Ascending aorta (tissue), 2 donors: ENCODE data around the gene MINDY1. TPM values are rescaled to one million over a fixed set of nuclear protein-coding genes. Genes with fewer than 3 reads are reported as not detected.
A peak's percentile ranks its signal among the peaks of the same experiment; 100 is the strongest.

Experiments
- DNase-seq, 2 donors: peaks; one replicate each; pipeline ENCODE4 v3.0.0-alpha.2; 2019; ENCODE audit warnings: low spot score in 2 of 2
- H3K27ac ChIP-seq, 2 donors: fragments of 200-600 bp; sonication (generic); one replicate each; pipeline ENCODE4 v1.5.1; 2016 to 2017; ENCODE audit warnings: mild to moderate bottlenecking in 1 of 2
- H3K27me3 ChIP-seq: fragments of 200-600 bp; sonication (generic); one replicate; pipeline ENCODE4 v1.5.1; 2017
- H3K36me3 ChIP-seq, 2 donors: fragments of 200-600 bp; sonication (generic); one replicate each; pipeline ENCODE4 v1.5.1; 2016
- H3K4me1 ChIP-seq, 2 donors: fragments of 200-600 bp; sonication (generic); one replicate each; pipeline ENCODE4 v1.5.1; 2016 to 2017; ENCODE audit warnings: mild to moderate bottlenecking in 1 of 2
- H3K4me3 ChIP-seq, 2 donors: fragments of 200-600 bp; sonication (generic); one replicate each; pipeline ENCODE4 v1.5.1; 2016 to 2017; ENCODE audit warnings: mild to moderate bottlenecking in 1 of 2
- H3K9me3 ChIP-seq, 2 donors: fragments of 200-600 bp; sonication (generic); one replicate each; pipeline ENCODE4 v1.5.1; 2016
- CTCF ChIP-seq, 3 experiments: fragments of 200-600 bp in 2 of 3; fragments of 450-650 bp in 1 of 3; sonication (generic) in 2 of 3; IDR thresholded peaks; one replicate each; pipeline ENCODE4 v1.5.1; 2016 to 2019; ENCODE audit warnings: antibody characterized with exemption in 3 of 3, mild to moderate bottlenecking in 1 of 3, moderate library complexity in 1 of 3
- intact Hi-C: fragments of 100-400 bp; cut with DNase I; formaldehyde crosslinking; loops from one replicate; pipeline ENCODE4 v1.15.1; 2023
- total RNA-seq: library from RNA; depleted of rRNA; stranded (reverse); fragments of >200 nt; gene quantifications from one replicate; pipeline ENCODE4 v1.1.0, GENCODE V29; 2016

The MINDY1 gene
- total RNA-seq, 1 donor from 2014 or later = 9.7 TPM

- Histone ChIP-seq H3K27me3 (no peaks in the 10 kb centered on the region), H3K4me1 (no peaks in the 10 kb centered on the region), H3K27ac (no peak overlapping the region), H3K9me3 (no peaks in the 10 kb centered on the region), H3K36me3 (peaks cover 89 to 98% of the 10 kb centered on the region in 2 donors), H3K4me3 (no peak overlapping the region)
- DNase-seq = no peak
- no peak for TF ChIP-seq CTCF (IDR thresholded peaks at IDR 0.05)
- intact Hi-C loops = no loop called here
Observed at GRCh38 chr1:150963321-150964163, 43.2 kb downstream of the MINDY1 start.

GRCh38 chr1:150961756-150962155, 44.9 kb downstream of the MINDY1 start:
- intact Hi-C loops = no loop called here

GRCh38 chr1:150960646-150961045, 46.1 kb downstream of the MINDY1 start:
- no peak overlapping the region for H3K27ac ChIP-seq
- H3K36me3 ChIP-seq = peaks cover 69 to 95% of the 10 kb centered on the region in 2 donors
- TF ChIP-seq CTCF (IDR thresholded peaks at IDR 0.05) = no peak
- no peak for DNase-seq
- no peak overlapping the region for H3K4me3 ChIP-seq
- H3K9me3 ChIP-seq = no peaks in the 10 kb centered on the region
- intact Hi-C loops = no loop called here
- H3K27me3 ChIP-seq = no peaks in the 10 kb centered on the region
- H3K4me1 ChIP-seq = no peaks in the 10 kb centered on the region

More at GRCh38 chr1:150961756-150962155, 44.9 kb downstream of the MINDY1 start:
- Histone ChIP-seq H3K36me3 (peaks cover 80 to 96% of the 10 kb centered on the region in 2 donors), H3K4me3 (no peak overlapping the region), H3K4me1 (no peaks in the 10 kb centered on the region), H3K9me3 (no peaks in the 10 kb centered on the region), H3K27me3 (no peaks in the 10 kb centered on the region), H3K27ac (peak overlapping the region in 1 of 2 donors; percentile 23)
- no peak for DNase-seq
- no peak for TF ChIP-seq CTCF (IDR thresholded peaks at IDR 0.05)

- DNase-seq = no peak
- H3K4me3 ChIP-seq = no peak overlapping the region
- intact Hi-C loops = no loop called here
- TF ChIP-seq CTCF (IDR thresholded peaks at IDR 0.05) = no peak
- H3K27me3 ChIP-seq = no peaks in the 10 kb centered on the region
- peaks cover 59 to 97% of the 10 kb centered on the region in 2 donors for H3K36me3 ChIP-seq
- H3K27ac ChIP-seq = no peak overlapping the region
- H3K9me3 ChIP-seq = no peaks in the 10 kb centered on the region
- H3K4me1 ChIP-seq = no peaks in the 10 kb centered on the region
Observed at GRCh38 chr1:150957666-150958065, 49.0 kb downstream of the MINDY1 start.

GRCh38 chr1:150955280-150955679, 51.4 kb downstream of the MINDY1 start:
- Histone ChIP-seq H3K27ac (peak overlapping the region in 1 of 2 donors; percentile 11), H3K9me3 (no peaks in the 10 kb centered on the region), H3K4me1 (no peaks in the 10 kb centered on the region), H3K4me3 (no peak overlapping the region), H3K36me3 (peaks cover 62 to 97% of the 10 kb centered on the region in 2 donors), H3K27me3 (no peaks in the 10 kb centered on the region)
- intact Hi-C loops = no loop called here
- DNase-seq = no peak
- TF ChIP-seq CTCF (IDR thresholded peaks at IDR 0.05) = no peak
